GM12873 (cell line): ENCODE measurements around the gene THBS1.

Source experiments
- TF ChIP-seq, protein P1 (sequence below): IDR thresholded peaks from 2 replicates; pipeline ENCODE4 v1.5.1; 2012; ENCODE audit warnings: low read depth, mild to moderate bottlenecking, moderate library complexity, low read length, control low read depth; ENCODE audit not compliant: insufficient read depth; ENCODE audit errors: missing control alignments

The THBS1 gene

DNA sequence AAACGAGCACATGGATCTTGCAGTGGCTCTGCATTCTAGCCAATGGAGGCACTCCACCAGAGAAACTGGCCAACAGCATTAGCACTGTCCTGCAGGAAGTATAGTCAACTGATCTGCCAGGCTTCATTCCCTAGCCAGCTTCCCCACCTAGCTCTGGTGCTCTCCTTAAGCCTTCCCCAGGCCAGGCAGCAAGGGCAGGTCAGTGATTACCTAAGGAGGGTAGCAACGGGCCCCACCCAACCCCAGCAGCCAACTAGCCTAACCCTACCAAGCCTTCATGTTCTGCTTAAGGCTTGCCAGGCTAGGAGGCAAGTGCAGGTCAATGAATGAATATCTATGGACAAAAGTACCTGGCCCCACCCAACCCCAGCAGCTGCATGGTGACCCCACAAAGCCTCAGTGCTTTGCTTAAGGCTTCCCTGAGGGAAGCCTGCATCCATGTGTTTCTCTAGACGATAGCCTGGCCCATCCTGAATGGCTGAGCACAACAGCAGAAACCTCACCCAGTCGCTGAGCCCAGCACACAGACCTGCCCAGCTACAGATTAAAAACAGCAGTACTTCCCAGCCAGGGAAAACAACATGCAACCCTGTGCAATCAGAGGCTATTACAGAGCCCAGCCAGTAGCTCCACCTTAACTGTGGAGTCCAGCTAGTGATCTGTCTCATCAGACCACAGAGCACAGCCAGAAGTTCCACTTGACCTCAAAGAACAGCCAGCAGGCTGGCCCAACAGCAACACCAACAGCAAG is 28.5 kb downstream of the THBS1 start:
- TF ChIP-seq, protein P1, sequence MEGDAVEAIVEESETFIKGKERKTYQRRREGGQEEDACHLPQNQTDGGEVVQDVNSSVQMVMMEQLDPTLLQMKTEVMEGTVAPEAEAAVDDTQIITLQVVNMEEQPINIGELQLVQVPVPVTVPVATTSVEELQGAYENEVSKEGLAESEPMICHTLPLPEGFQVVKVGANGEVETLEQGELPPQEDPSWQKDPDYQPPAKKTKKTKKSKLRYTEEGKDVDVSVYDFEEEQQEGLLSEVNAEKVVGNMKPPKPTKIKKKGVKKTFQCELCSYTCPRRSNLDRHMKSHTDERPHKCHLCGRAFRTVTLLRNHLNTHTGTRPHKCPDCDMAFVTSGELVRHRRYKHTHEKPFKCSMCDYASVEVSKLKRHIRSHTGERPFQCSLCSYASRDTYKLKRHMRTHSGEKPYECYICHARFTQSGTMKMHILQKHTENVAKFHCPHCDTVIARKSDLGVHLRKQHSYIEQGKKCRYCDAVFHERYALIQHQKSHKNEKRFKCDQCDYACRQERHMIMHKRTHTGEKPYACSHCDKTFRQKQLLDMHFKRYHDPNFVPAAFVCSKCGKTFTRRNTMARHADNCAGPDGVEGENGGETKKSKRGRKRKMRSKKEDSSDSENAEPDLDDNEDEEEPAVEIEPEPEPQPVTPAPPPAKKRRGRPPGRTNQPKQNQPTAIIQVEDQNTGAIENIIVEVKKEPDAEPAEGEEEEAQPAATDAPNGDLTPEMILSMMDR, result no peak

DNA sequence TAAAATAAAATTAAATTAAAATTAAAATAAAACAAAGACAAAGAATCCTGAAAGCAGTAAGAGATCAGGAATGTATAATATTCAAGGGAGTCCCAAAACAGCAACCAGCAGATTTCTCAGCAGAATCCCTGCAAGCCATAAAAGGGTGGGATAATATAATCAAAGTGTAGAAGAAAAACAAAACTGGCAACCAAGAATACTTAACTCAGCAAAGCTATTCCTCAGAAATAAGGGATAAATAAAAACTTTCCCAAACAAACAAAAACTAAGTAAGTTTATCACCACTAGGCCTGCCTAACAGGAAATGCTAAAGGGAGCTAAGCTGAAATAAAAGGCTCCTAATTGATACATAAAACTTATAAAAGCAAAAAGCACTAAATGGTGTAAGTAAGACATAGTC is 29.8 kb downstream of the THBS1 start:
- TF ChIP-seq, protein P1, result no peak

DNA sequence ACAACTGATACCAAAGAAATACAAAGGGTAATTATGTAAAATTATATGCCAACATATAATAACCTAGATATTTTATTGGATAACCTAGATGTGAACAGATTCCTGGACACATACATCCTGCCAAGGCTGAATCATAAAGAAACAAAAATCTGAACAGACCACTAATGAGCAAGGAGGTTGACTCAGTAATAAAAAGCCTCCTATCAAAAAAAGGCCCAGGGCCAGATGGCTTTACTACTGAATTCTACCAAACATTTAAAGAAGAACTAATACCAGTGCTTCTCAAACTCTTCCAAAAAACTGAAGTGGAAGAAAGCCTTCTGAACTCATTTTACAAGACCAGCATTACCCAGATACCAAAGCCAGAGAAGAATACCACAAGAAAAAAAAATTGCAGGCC is 32.4 kb downstream of the THBS1 start:
- TF ChIP-seq, protein P1, result no peak

DNA sequence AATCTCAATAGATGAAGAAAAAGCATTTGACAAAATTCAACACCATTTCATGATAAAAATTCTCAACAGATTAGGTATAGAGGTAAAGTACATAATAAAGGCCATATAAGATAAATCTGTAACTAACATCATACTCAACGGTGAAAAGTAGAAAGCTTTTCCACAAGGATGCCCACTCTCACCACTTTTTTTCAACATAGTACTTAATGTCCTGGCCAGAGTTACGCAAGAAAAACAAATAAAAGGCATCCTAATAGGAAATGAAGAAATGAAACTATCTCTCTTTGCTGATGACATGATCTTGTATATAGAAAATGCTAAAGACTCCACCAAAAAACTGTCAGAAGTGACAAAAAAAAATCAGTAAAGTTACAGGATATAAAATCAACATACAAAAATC is 33.0 kb downstream of the THBS1 start:
- TF ChIP-seq, protein P1, result no peak

DNA sequence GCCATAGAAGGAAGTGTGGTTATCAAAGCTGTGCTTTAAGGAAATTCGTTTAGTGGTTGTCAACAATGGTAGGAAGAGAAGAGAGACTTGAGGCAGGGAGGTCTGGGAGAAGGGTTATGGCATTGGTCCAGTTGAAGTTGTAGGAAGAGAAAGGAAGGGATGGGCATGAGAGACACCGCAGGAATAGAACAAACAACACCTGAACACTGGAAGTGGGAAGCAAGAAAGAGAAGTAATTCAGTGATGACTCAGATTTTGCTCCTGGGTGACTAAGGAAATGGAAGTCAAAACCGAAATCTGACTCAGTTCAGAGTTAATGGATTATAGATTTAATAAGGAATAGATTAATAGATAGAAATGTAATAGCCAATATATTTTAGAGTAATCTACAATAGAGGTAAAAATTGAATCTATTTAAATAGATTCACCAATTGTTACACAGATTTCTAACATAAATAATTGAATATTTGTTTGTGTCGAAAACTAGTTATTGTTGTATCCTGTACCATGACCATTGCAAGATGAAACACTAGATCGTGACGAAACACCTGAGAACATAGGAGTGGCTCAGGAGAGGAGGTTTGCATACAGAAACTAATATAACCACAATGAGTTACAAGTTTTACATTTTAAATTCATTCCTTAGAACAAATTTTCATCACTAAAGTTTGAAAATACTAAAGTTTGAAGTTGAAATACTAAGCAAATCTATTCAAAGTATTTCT is 36.0 kb downstream of the THBS1 start:
- TF ChIP-seq, protein P1, result no peak

DNA sequence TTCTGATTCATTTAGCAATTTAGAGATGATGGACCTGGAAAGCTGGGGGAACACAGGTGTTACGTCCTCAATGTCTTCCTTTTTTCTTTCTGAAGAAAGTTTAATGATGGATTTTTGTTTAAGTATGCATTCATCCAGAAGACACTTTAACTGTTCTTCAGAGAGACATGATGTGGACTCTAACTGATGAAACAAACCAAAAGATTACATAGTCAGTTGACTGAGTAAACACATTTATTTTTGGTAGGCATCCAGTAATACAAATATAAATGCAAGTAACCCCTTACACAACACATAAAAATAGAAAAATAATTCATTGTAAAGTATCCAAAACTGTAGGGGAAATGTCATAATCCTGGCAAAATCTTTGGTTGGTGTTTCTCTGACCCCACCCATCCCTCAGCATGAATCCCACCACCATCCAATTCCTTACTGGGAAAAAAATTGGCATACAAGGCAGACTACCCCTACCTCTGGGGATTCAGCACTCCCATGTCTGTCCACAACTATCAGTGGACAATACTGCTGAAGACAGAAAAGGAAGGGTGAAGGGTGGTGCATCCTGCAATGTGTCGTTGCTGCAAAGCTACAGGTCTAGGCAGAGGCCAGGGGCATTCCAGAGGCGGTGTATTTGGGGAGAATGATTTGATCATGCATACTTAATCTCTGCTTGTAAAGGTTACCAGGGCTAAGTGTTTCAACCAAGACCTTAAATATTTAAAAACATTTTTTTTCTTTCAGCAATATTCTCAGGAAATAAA is 37.4 kb downstream of the THBS1 start:
- TF ChIP-seq, protein P1, result no peak

DNA sequence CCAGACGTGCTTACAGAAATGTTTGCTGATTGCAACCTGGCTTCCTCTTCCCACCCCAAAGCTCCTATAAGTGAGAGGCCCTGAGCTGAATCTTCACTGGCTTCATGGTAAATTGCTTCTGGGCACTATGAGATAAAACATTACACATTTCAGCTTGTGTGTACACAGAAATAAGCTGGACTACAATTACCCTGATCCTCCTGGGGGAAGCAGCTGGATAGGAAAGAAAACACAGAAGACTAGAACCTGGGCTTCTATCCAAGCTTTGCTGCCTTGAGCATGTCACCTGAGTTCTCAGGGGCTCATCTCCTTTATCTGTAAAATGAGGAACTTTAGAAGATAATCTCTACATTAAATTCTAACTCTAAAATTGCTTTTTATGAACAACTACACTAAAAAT is 40.3 kb downstream of the THBS1 start:
- TF ChIP-seq, protein P1, result no peak
